Measurements from ENCODE around the gene FSTL4.

FSTL4 gene

DNA sequence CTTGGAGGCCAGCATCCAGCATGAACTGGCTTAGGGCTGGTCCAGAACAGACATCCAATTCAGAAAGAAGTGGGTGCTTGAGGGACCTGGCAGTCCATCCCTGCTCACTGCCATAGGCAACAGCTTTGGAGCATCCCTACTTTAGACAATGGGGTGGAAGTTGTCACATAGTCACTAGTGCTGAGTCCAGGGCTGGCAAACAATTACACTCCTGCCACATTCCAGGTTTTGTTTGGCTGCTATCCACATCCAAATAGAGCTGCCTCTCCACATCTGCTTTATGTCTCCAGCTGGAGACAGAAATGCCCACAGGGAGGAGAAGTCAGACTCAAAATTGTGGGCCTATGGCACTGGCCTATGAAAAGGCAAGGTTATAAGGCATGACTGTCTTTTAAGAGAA lies 7.0 kb downstream of the FSTL4 start:
- H3K9me2 ChIP-seq (ENCODE audit: low read depth, low read length), result no peaks in the 10 kb centered on the region
- H3K9ac ChIP-seq (ENCODE audit: low read length), result no peak overlapping the region
- no peaks in the 10 kb centered on the region for H3F3A ChIP-seq (ENCODE audit: insufficient read depth, low read length)
- H3K4me3 ChIP-seq (ENCODE audit: low read depth, low read length, poor library complexity, severe bottlenecking), result no peak overlapping the region
- no peaks in the 10 kb centered on the region for H3K79me2 ChIP-seq (ENCODE audit: insufficient read depth, low read length)
- no peaks in the 10 kb centered on the region for H3K36me3 ChIP-seq (ENCODE audit: insufficient read depth, low read length)
- TF ChIP-seq EZH2 (IDR thresholded peaks at IDR 0.05; ENCODE audit: borderline replicate concordance, low read length), result no peak
- TF ChIP-seq CTCF (IDR thresholded peaks at IDR 0.05; ENCODE audit: low read length), result no peak
- no peaks in the 10 kb centered on the region for H3K9me3 ChIP-seq (ENCODE audit: low read length)
- H2AFZ ChIP-seq (ENCODE audit: low read length), result no peak overlapping the region
- H3K27ac ChIP-seq (ENCODE audit: low read depth, low read length, poor library complexity, severe bottlenecking), result no peak overlapping the region
- no peaks in the 10 kb centered on the region for H4K20me1 ChIP-seq (ENCODE audit: insufficient read depth, low read length)
- no peak overlapping the region for H3K4me2 ChIP-seq (ENCODE audit: low read length)
- no peaks in the 10 kb centered on the region for H3K4me1 ChIP-seq (ENCODE audit: insufficient read depth, low read length, severe bottlenecking)
- no peaks in the 10 kb centered on the region for H3K27me3 ChIP-seq (ENCODE audit: insufficient read depth, low read length)

DNA sequence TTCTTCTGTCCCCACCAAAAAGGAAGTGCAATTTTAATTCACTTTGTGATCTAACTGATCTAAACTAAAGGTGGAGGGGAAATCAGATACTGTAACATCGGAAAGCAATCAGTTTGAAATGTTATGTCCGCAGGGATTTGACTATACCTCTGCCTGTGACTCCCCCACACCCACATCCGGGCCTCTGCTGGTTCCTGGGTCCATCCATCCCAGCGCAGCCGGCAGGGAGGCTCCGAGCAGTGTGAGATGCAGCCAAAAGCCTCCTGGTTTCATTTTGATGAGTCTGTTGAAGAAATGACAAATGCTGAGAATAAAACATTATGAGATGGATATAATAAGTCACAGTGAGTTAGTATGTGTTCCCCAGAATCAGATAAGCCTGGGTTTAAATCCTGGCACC lies 8.6 kb downstream of the FSTL4 start:
- H3K36me3 ChIP-seq (ENCODE audit: insufficient read depth, low read length), result no peaks in the 10 kb centered on the region
- no peak overlapping the region for H3K4me2 ChIP-seq (ENCODE audit: low read length)
- H3K4me3 ChIP-seq (ENCODE audit: low read depth, low read length, poor library complexity, severe bottlenecking), result no peak overlapping the region
- TF ChIP-seq EZH2 (IDR thresholded peaks at IDR 0.05; ENCODE audit: borderline replicate concordance, low read length), result no peak
- no peak for TF ChIP-seq CTCF (IDR thresholded peaks at IDR 0.05; ENCODE audit: low read length)
- no peak overlapping the region for H3K9ac ChIP-seq (ENCODE audit: low read length)
- H2AFZ ChIP-seq (ENCODE audit: low read length), result no peak overlapping the region
- no peaks in the 10 kb centered on the region for H3K9me2 ChIP-seq (ENCODE audit: low read depth, low read length)
- H3F3A ChIP-seq (ENCODE audit: insufficient read depth, low read length), result no peaks in the 10 kb centered on the region
- no peaks in the 10 kb centered on the region for H3K4me1 ChIP-seq (ENCODE audit: insufficient read depth, low read length, severe bottlenecking)
- H3K27me3 ChIP-seq (ENCODE audit: insufficient read depth, low read length), result no peaks in the 10 kb centered on the region
- no peaks in the 10 kb centered on the region for H3K9me3 ChIP-seq (ENCODE audit: low read length)
- H3K79me2 ChIP-seq (ENCODE audit: insufficient read depth, low read length), result no peaks in the 10 kb centered on the region
- no peaks in the 10 kb centered on the region for H4K20me1 ChIP-seq (ENCODE audit: insufficient read depth, low read length)
- H3K27ac ChIP-seq (ENCODE audit: low read depth, low read length, poor library complexity, severe bottlenecking), result no peak overlapping the region

- no peak overlapping the region for H3K9ac ChIP-seq (ENCODE audit: low read length)
- no peaks in the 10 kb centered on the region for H3K9me2 ChIP-seq (ENCODE audit: low read depth, low read length)
- no peaks in the 10 kb centered on the region for H3K9me3 ChIP-seq (ENCODE audit: low read length)
- TF ChIP-seq EZH2 (IDR thresholded peaks at IDR 0.05; ENCODE audit: borderline replicate concordance, low read length), result no peak
- TF ChIP-seq CTCF (IDR thresholded peaks at IDR 0.05; ENCODE audit: low read length), result no peak
- no peak overlapping the region for H3K4me3 ChIP-seq (ENCODE audit: low read depth, low read length, poor library complexity, severe bottlenecking)
- H3K27ac ChIP-seq (ENCODE audit: low read depth, low read length, poor library complexity, severe bottlenecking), result no peak overlapping the region
- H3K4me2 ChIP-seq (ENCODE audit: low read length), result no peak overlapping the region
- H2AFZ ChIP-seq (ENCODE audit: low read length), result no peak overlapping the region
- no peaks in the 10 kb centered on the region for H3K27me3 ChIP-seq (ENCODE audit: insufficient read depth, low read length)
- H3K36me3 ChIP-seq (ENCODE audit: insufficient read depth, low read length), result no peaks in the 10 kb centered on the region
- H4K20me1 ChIP-seq (ENCODE audit: insufficient read depth, low read length), result no peaks in the 10 kb centered on the region
- H3K79me2 ChIP-seq (ENCODE audit: insufficient read depth, low read length), result no peaks in the 10 kb centered on the region
- H3K4me1 ChIP-seq (ENCODE audit: insufficient read depth, low read length, severe bottlenecking), result no peaks in the 10 kb centered on the region
- H3F3A ChIP-seq (ENCODE audit: insufficient read depth, low read length), result no peaks in the 10 kb centered on the region
Observed at GRCh38 chr5:133602835-133603380, 9.4 kb downstream of the FSTL4 start.
